GM12865 (cell line): Measurements from ENCODE around the gene ERC1.

Experiments used
- DNase-seq: peaks from one replicate; pipeline ENCODE4 v3.0.0; 2010; ENCODE audit warnings: low read depth
- H3K4me3 ChIP-seq: 2 replicates; pipeline ENCODE4 v1.5.1; 2011; ENCODE audit warnings: mild to moderate bottlenecking, low read depth, low read length, control low read depth
- CTCF ChIP-seq: IDR thresholded peaks from 2 replicates; pipeline ENCODE4 v1.5.1; 2011; ENCODE audit warnings: low read length, control low read depth, low read depth, inconsistent platforms; ENCODE audit not compliant: insufficient read depth; ENCODE audit errors: missing control alignments

Gene ERC1

GRCh38 chr12:1157046-1157445, 166.0 kb downstream of the ERC1 start:
- no peak for DNase-seq
- H3K4me3 ChIP-seq, result no peak overlapping the region
- no peak for TF ChIP-seq CTCF

GRCh38 chr12:1161197-1161596, 170.2 kb downstream of the ERC1 start:
- no peak overlapping the region for H3K4me3 ChIP-seq
- no peak for TF ChIP-seq CTCF
- no peak for DNase-seq

GRCh38 chr12:1162081-1162760, 171.2 kb downstream of the ERC1 start:
- DNase-seq, result no peak
- H3K4me3 ChIP-seq, result no peak overlapping the region
- TF ChIP-seq CTCF, result no peak

- no peak overlapping the region for H3K4me3 ChIP-seq
- no peak for DNase-seq
- TF ChIP-seq CTCF, result no peak
Measured at GRCh38 chr12:1167784-1168183, 176.8 kb downstream of the ERC1 start.

GRCh38 chr12:1170411-1170810, 179.4 kb downstream of the ERC1 start:
- no peak for TF ChIP-seq CTCF
- DNase-seq, result no peak
- H3K4me3 ChIP-seq, result no peak overlapping the region

GRCh38 chr12:1171657-1172408, 180.8 kb downstream of the ERC1 start:
- TF ChIP-seq CTCF, result no peak
- no peak overlapping the region for H3K4me3 ChIP-seq
- DNase-seq, result no peak
